Progenitor cell of endocrine pancreas (in vitro differentiated cells): Measurements from ENCODE around the gene LIPG. TPM values are rescaled to one million over a fixed set of nuclear protein-coding genes. Genes with fewer than 3 reads are reported as not detected.
"Not testable (repeated sequence)": the region's sequence is repeated elsewhere in the genome, so short reads cannot be mapped to it uniquely, and the experiment has no call there.

Experiments
- DNase-seq: peaks from one replicate; pipeline ENCODE4 v3.0.0; 2021; ENCODE audit warnings: low spot score; ENCODE audit not compliant: unreplicated experiment
- H3K27ac Mint-ChIP-seq: 2 replicates; pipeline ENCODE4 v1.8.0; 2021; ENCODE audit warnings: mild to moderate bottlenecking, moderate library complexity, mixed read lengths
- H3K27me3 Mint-ChIP-seq: 2 replicates; pipeline ENCODE4 v1.8.0; 2021; ENCODE audit warnings: mixed read lengths
- H3K36me3 Mint-ChIP-seq: 2 replicates; pipeline ENCODE4 v1.8.0; 2022; ENCODE audit warnings: mixed read lengths; ENCODE audit not compliant: insufficient read depth
- H3K4me1 Mint-ChIP-seq: 2 replicates; pipeline ENCODE4 v1.8.0; 2021; ENCODE audit warnings: low read depth, mixed read lengths
- H3K4me3 Mint-ChIP-seq: 2 replicates; pipeline ENCODE4 v1.8.0; 2021; ENCODE audit warnings: low read depth, mild to moderate bottlenecking, moderate library complexity, mixed read lengths
- H3K9me3 Mint-ChIP-seq: 2 replicates; pipeline ENCODE4 v1.8.0; 2021; ENCODE audit warnings: low read depth, mixed read lengths
- CTCF ChIP-seq: fragments of 200-600 bp; sonication (generic); IDR thresholded peaks from one replicate; pipeline ENCODE4 v1.5.0; 2021; ENCODE audit warnings: antibody characterized with exemption, mild to moderate bottlenecking; ENCODE audit not compliant: unreplicated experiment
- long read RNA-seq: library from polyadenylated mRNA; unstranded; transcript quantifications from one replicate; pipeline ENCODE4 v2.0.0, GENCODE V29; 2020
- total RNA-seq: library from RNA; stranded (reverse); gene quantifications from 2 replicates; pipeline ENCODE4 v1.2.1, GENCODE V29; 2021

The LIPG gene
- 34.1 and 34.4 TPM in 2 replicates for total RNA-seq
- long read RNA-seq, full-length matches to known transcripts: 39 of 68 reads
- long read RNA-seq, partial matches to known transcripts: 18 of 68 reads
- long read RNA-seq, other reads (novel, unspliced or antisense): 11 of 68 reads

DNA sequence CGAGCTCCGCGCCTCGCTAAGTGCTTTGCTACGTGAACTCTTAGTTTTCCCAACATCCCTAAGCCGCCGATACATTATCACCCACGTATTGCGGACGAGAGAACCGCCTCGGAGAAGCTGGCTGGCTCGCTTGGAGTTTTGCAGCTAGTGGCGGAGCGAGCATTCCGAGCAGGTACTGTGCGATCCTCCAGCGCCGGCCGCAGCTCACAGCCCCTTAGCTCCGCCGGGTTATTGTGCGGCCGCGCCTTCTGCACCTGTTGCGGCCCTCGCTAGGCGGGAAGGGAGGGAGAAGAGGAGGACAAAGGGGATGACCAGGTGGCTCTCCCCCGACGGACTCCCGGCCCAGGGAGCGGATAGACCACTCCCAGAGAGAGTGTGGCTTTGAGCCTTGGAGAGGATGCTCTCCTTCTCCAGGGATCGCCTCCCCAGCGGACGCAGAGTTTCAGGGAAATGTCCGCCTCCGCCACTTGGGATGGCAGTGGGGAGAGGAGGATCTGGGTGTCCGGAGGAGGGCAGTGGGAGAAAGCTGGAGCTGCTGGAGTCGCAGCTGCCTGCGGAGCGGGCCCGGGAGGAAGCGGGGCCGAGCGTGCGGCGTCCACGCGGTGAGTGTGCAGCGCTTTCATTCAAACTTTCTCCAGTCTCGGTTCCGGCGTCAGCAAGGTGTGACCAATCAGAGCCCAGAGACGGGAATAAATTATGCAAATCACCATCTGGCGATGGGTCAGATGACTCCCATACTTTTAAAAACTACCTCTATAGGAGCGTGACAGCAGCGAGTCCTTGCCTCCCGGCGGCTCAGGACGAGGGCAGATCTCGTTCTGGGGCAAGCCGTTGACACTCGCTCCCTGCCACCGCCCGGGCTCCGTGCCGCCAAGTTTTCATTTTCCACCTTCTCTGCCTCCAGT, at the start of gene LIPG:
Gene LIPG, plus strand, starts transcription at position 769 of the 905 bp plus-strand sequence. CDS start 252 bp downstream, outside the sequence.
- H3K27ac Mint-ChIP-seq: peak within 1 kb of the TSS; percentile 93
- peak; percentile 47 for DNase-seq
- H3K36me3 Mint-ChIP-seq: peaks cover 9% of the 10 kb centered on the region
- no peak for TF ChIP-seq CTCF
- peaks cover 3% of the 10 kb centered on the region for H3K27me3 Mint-ChIP-seq
- H3K4me1 Mint-ChIP-seq: peaks cover 28% of the 10 kb centered on the region
- peak within 1 kb of the TSS; percentile 84 for H3K4me3 Mint-ChIP-seq
- no peaks in the 10 kb centered on the region for H3K9me3 Mint-ChIP-seq

GRCh38 chr18:49512876-49513275, 49.0 kb upstream of the LIPG start:
- not testable (repeated sequence) for H3K4me3 Mint-ChIP-seq, H3K27ac Mint-ChIP-seq, H3K9me3 Mint-ChIP-seq, H3K36me3 Mint-ChIP-seq, H3K27me3 Mint-ChIP-seq, DNase-seq, H3K4me1 Mint-ChIP-seq

DNA sequence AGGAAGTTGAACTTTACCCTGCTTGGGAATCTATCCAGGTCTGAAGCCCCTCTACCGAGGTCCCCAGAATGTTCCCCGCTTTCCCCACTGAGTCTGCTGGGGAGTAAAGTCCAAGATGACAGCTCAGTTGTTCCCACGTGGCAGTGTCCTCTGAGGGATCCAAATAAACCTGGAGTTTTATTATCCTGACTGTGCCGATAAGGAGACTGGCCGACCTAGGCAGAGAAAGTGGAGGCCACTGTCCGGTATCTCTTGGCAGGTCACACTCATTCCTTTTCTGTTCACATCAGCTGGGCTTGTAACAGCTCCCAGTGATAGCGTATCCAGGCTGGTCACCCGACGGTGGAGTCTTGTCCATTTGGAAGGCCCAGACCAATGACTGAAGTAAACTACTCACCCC, 47.3 kb upstream of the LIPG start:
- DNase-seq: no peak

GRCh38 chr18:49515003-49515402, 46.9 kb upstream of the LIPG start:
- H3K4me1 Mint-ChIP-seq, H3K36me3 Mint-ChIP-seq, H3K4me3 Mint-ChIP-seq, DNase-seq, H3K27me3 Mint-ChIP-seq, H3K27ac Mint-ChIP-seq, H3K9me3 Mint-ChIP-seq: not testable (repeated sequence)

More for the DNA sequence above, 47.3 kb upstream of the LIPG start:
- Mint-ChIP-seq H3K4me3 (no peak overlapping the region), H3K27ac (no peak overlapping the region), H3K36me3 (no peaks in the 10 kb centered on the region), H3K9me3 (no peaks in the 10 kb centered on the region), H3K27me3 (no peaks in the 10 kb centered on the region), H3K4me1 (peaks cover 5% of the 10 kb centered on the region)
- no peak for TF ChIP-seq CTCF

DNA sequence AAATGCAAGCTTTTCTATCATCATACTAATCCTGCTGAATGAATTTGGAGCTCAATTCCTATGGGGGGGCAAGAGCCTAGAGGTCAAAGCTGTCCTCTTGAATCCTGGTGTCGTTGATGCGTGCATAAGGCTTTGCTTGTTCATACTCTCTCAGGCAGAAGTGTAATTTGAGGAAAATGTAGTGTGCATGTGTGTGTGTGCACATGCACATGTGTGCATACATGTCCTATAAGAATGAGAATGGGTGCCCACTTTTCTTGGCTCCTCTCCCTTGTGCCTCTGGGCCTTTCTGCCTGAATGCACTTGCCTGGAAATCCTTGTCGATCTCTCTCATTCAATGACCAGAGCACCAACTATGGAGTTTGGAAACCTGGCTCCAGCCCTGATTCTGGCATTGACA, 46.3 kb upstream of the LIPG start:
- DNase-seq: no peak
- H3K9me3 Mint-ChIP-seq: no peaks in the 10 kb centered on the region
- no peak for TF ChIP-seq CTCF
- peaks cover 5% of the 10 kb centered on the region for H3K4me1 Mint-ChIP-seq
- H3K27ac Mint-ChIP-seq: no peak overlapping the region
- H3K27me3 Mint-ChIP-seq: no peaks in the 10 kb centered on the region
- no peak overlapping the region for H3K4me3 Mint-ChIP-seq
- H3K36me3 Mint-ChIP-seq: no peaks in the 10 kb centered on the region

GRCh38 chr18:49517483-49517882, 44.4 kb upstream of the LIPG start:
- no peaks in the 10 kb centered on the region for H3K36me3 Mint-ChIP-seq
- H3K4me3 Mint-ChIP-seq: no peak overlapping the region
- DNase-seq: no peak
- peaks cover 8% of the 10 kb centered on the region for H3K4me1 Mint-ChIP-seq
- TF ChIP-seq CTCF: no peak
- no peak overlapping the region for H3K27ac Mint-ChIP-seq
- no peaks in the 10 kb centered on the region for H3K9me3 Mint-ChIP-seq
- no peaks in the 10 kb centered on the region for H3K27me3 Mint-ChIP-seq
